GM23338 (cell line): ENCODE measurements around the gene GNA15. TPM values are rescaled to one million over a fixed set of nuclear protein-coding genes. Genes with fewer than 3 reads are reported as not detected.

Experiments
- ATAC-seq: fragments of 200-7000 bp; cut with Tn5 transposase; 3 replicates; pipeline ENCODE4 v1.9.1; 2020
- DNase-seq: peaks from one replicate; pipeline ENCODE4 v3.0.0-alpha.2; 2015; ENCODE audit warnings: low spot score
- H2AFZ ChIP-seq: fragments of 200-600 bp; sonication (generic); 2 replicates; pipeline ENCODE4 v1.8.0; 2016; ENCODE audit warnings: antibody characterized with exemption, mild to moderate bottlenecking, moderate library complexity
- H3F3A ChIP-seq: fragments of 200-600 bp; sonication (generic); replicated peaks from 2 replicates; pipeline ENCODE4 v1.8.0; 2017; ENCODE audit warnings: antibody characterized with exemption, mixed run types, low read depth
- H3K27ac ChIP-seq: fragments of 200-600 bp; sonication (generic); 2 replicates; pipeline ENCODE4 v1.6.1; 2016; ENCODE audit warnings: low read depth
- H3K27me3 ChIP-seq: fragments of 200-600 bp; sonication (generic); 2 replicates; pipeline ENCODE4 v1.8.0; 2016; ENCODE audit warnings: mild to moderate bottlenecking, mixed run types, moderate library complexity; ENCODE audit not compliant: insufficient read depth
- H3K36me3 ChIP-seq: fragments of 200-600 bp; sonication (generic); 2 replicates; pipeline ENCODE4 v1.8.0; 2016; ENCODE audit warnings: mild to moderate bottlenecking; ENCODE audit not compliant: insufficient read depth
- H3K4me1 ChIP-seq: fragments of 200-600 bp; sonication (generic); 2 replicates; pipeline ENCODE4 v1.8.0; 2016; ENCODE audit warnings: mild to moderate bottlenecking, moderate library complexity; ENCODE audit not compliant: insufficient read depth
- H3K4me2 ChIP-seq: fragments of 200-600 bp; sonication (generic); 2 replicates; pipeline ENCODE4 v1.7.1; 2017; ENCODE audit warnings: mixed run types
- H3K4me3 ChIP-seq: fragments of 200-600 bp; sonication (generic); 2 replicates; pipeline ENCODE4 v1.6.1; 2016; ENCODE audit warnings: mixed run types
- H3K79me2 ChIP-seq: fragments of 200-600 bp; sonication (generic); replicated peaks from 2 replicates; pipeline ENCODE4 v1.8.0; 2017; ENCODE audit warnings: mild to moderate bottlenecking; ENCODE audit not compliant: insufficient read depth
- H3K9me2 ChIP-seq: fragments of 200-600 bp; sonication (generic); 2 replicates; pipeline ENCODE4 v1.8.0; 2017; ENCODE audit not compliant: insufficient read depth
- H4K20me1 ChIP-seq: fragments of 200-600 bp; sonication (generic); replicated peaks from 2 replicates; pipeline ENCODE4 v1.8.0; 2017; ENCODE audit warnings: mild to moderate bottlenecking; ENCODE audit not compliant: insufficient read depth
- H3K27ac Mint-ChIP-seq: 2 replicates; pipeline ENCODE4 v1.8.0; 2020; ENCODE audit warnings: inconsistent platforms, mild to moderate bottlenecking, moderate library complexity, mixed read lengths
- H3K27me3 Mint-ChIP-seq: 3 replicates; pipeline ENCODE4 v1.8.0; 2022; ENCODE audit warnings: low read depth, mild to moderate bottlenecking, moderate library complexity, mixed read lengths, inconsistent platforms; ENCODE audit not compliant: insufficient read depth, poor library complexity
- H3K36me3 Mint-ChIP-seq: 3 replicates; pipeline ENCODE4 v1.8.0; 2021; ENCODE audit warnings: low read depth, mild to moderate bottlenecking, inconsistent platforms, moderate library complexity, mixed read lengths
- H3K4me1 Mint-ChIP-seq: 3 replicates; pipeline ENCODE4 v1.8.0; 2020; ENCODE audit warnings: mild to moderate bottlenecking, inconsistent platforms, mixed read lengths
- H3K4me3 Mint-ChIP-seq: 3 replicates; pipeline ENCODE4 v1.8.0; 2021; ENCODE audit warnings: moderate library complexity, mild to moderate bottlenecking, inconsistent platforms, mixed read lengths
- H3K9me3 Mint-ChIP-seq: 3 replicates; pipeline ENCODE4 v1.8.0; 2020; ENCODE audit warnings: moderate library complexity, mild to moderate bottlenecking, inconsistent platforms, mixed read lengths
- CREB1 ChIP-seq: fragments of 250-450 bp; sonication (Bioruptor Pico); IDR thresholded peaks from 2 replicates; pipeline ENCODE4 v1.5.0; 2020; ENCODE audit warnings: low read depth, mild to moderate bottlenecking, moderate library complexity
- ETS1 ChIP-seq: IDR thresholded peaks from 2 replicates; pipeline ENCODE4 v1.6.1; 2016; ENCODE audit warnings: antibody characterized with exemption
- JUNB ChIP-seq: IDR thresholded peaks from one replicate; pipeline ENCODE4 v1.6.1; 2016; ENCODE audit warnings: antibody characterized with exemption; ENCODE audit not compliant: unreplicated experiment
- NANOG ChIP-seq: IDR thresholded peaks from 2 replicates; pipeline ENCODE4 v1.6.1; 2016; ENCODE audit warnings: antibody characterized with exemption, borderline replicate concordance
- POLR2AphosphoS5 ChIP-seq: IDR thresholded peaks from 2 replicates; pipeline ENCODE4 v1.6.1; 2016; ENCODE audit warnings: antibody characterized with exemption, low read depth
- REST ChIP-seq: IDR thresholded peaks from one replicate; pipeline ENCODE4 v1.6.1; 2018; ENCODE audit warnings: antibody characterized with exemption; ENCODE audit not compliant: unreplicated experiment
- ZNF114 ChIP-seq: fragments of 250-450 bp; sonication (Bioruptor Pico); IDR thresholded peaks from 2 replicates; pipeline ENCODE4 v1.5.0; 2020; ENCODE audit warnings: mild to moderate bottlenecking, moderate library complexity
- ZNF331 ChIP-seq: fragments of 250-450 bp; sonication (Bioruptor Pico); IDR thresholded peaks from 2 replicates; pipeline ENCODE4 v1.5.0; 2020; ENCODE audit warnings: low read depth, mild to moderate bottlenecking, moderate library complexity
- ZNF462 ChIP-seq: fragments of 250-450 bp; sonication (Bioruptor Pico); IDR thresholded peaks from 2 replicates; pipeline ENCODE4 v1.5.0; 2020; ENCODE audit warnings: mild to moderate bottlenecking, moderate library complexity
- polyA plus RNA-seq: library from polyadenylated mRNA; unstranded; fragments of >200 nt; fragmentation: Nextera tagmentation; extraction: Ambion mirVana; gene quantifications from 2 replicates; pipeline ENCODE4 v1.2.1, GENCODE V29; 2016
- total RNA-seq: library from RNA; depleted of rRNA; stranded (reverse); fragments of >200 nt; shearing (Covaris generic); gene quantifications from 2 replicates; pipeline ENCODE4 v1.2.3, GENCODE V29; 2014
- TF ChIP-seq, protein P1 (sequence below), 2 experiments: fragments of 200-600 bp in 1 of 2; sonication (generic) in 1 of 2; conservative IDR thresholded peaks; 2 replicates each; pipeline versions ENCODE4 v1.5.1 to v1.6.1; 2016 to 2017; ENCODE audit warnings: antibody characterized with exemption in 2 of 2, low read depth in 2 of 2, mild to moderate bottlenecking in 2 of 2, moderate library complexity in 1 of 2

Gene GNA15
- total and polyA plus RNA-seq, 2 experiments from 2014 or later, result 0.14 to 0.31 TPM

DNA sequence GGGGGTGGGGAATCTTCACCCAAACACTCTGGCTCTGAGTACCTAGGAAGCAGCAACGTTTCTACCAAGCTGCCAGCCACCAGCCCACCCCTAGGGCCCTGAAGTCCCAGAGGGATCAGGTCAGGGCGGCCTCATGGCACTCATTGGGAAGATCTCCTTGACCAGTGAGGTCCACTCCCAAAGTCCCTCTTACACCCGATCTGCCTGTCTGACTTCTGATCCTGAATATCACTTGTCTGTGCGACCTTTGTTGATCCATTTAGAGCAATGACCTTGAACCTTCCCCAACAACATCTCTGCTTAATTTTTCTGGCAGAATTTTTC is 2.1 kb upstream of the GNA15 start:
- H3K27me3 ChIP-seq, result no peaks in the 10 kb centered on the region
- H3K36me3 ChIP-seq, result no peaks in the 10 kb centered on the region
- DNase-seq (no peak), ATAC-seq (no peak)
- H3K9me3 Mint-ChIP-seq, result no peaks in the 10 kb centered on the region; the same call in 2 of the 3 replicates
- TF ChIP-seq ZNF462 (CRISPR knock-in tag), result no peak
- TF ChIP-seq JUNB, result no peak
- H3K27ac Mint-ChIP-seq, result no peak overlapping the region
- H2AFZ ChIP-seq, result no peak overlapping the region
- no peaks in the 10 kb centered on the region for H3K79me2 ChIP-seq
- H3K4me1 ChIP-seq, result no peaks in the 10 kb centered on the region; the same call in 1 of the 2 replicates
- no peaks in the 10 kb centered on the region for H4K20me1 ChIP-seq
- no peak overlapping the region for H3K27ac ChIP-seq
- no peak overlapping the region for H3K4me2 ChIP-seq
- peaks cover 4% of the 10 kb centered on the region for H3K27me3 Mint-ChIP-seq
- no peaks in the 10 kb centered on the region for H3K9me2 ChIP-seq
- peaks cover 8% of the 10 kb centered on the region; the same call in 2 of the 3 replicates for H3K4me1 Mint-ChIP-seq
- no peak overlapping the region for H3K4me3 ChIP-seq
- H3F3A ChIP-seq, result no peaks in the 10 kb centered on the region
- H3K4me3 Mint-ChIP-seq, result no peak overlapping the region
- H3K36me3 Mint-ChIP-seq, result no peaks in the 10 kb centered on the region

- ATAC-seq (no peak), DNase-seq (no peak)
- no peak overlapping the region for H3K4me3 ChIP-seq
- H3K36me3 Mint-ChIP-seq, result no peaks in the 10 kb centered on the region
- no peaks in the 10 kb centered on the region; the same call in 1 of the 2 replicates for H3K4me1 ChIP-seq
- H3K4me3 Mint-ChIP-seq, result no peak overlapping the region
- H3K27me3 Mint-ChIP-seq, result peaks cover 2% of the 10 kb centered on the region
- H3K4me2 ChIP-seq, result no peak overlapping the region
- H3K9me2 ChIP-seq, result no peaks in the 10 kb centered on the region
- no peak overlapping the region for H3K27ac Mint-ChIP-seq
- peaks cover 8% of the 10 kb centered on the region; the same call in 2 of the 3 replicates for H3K4me1 Mint-ChIP-seq
- no peaks in the 10 kb centered on the region for H3K36me3 ChIP-seq
- no peaks in the 10 kb centered on the region; the same call in 2 of the 3 replicates for H3K9me3 Mint-ChIP-seq
- H3K27ac ChIP-seq, result no peak overlapping the region
- no peaks in the 10 kb centered on the region for H3F3A ChIP-seq
- H3K27me3 ChIP-seq, result no peaks in the 10 kb centered on the region
- no peaks in the 10 kb centered on the region for H4K20me1 ChIP-seq
- no peak overlapping the region for H2AFZ ChIP-seq
- no peaks in the 10 kb centered on the region for H3K79me2 ChIP-seq
- TF ChIP-seq CREB1 (CRISPR knock-in tag) (no peak), JUNB (no peak), ETS1 (no peak), REST (no peak), POLR2AphosphoS5 (no peak), ZNF114 (no peak), NANOG (no peak), ZNF331 (CRISPR knock-in tag) (no peak)
- TF ChIP-seq, protein P1, sequence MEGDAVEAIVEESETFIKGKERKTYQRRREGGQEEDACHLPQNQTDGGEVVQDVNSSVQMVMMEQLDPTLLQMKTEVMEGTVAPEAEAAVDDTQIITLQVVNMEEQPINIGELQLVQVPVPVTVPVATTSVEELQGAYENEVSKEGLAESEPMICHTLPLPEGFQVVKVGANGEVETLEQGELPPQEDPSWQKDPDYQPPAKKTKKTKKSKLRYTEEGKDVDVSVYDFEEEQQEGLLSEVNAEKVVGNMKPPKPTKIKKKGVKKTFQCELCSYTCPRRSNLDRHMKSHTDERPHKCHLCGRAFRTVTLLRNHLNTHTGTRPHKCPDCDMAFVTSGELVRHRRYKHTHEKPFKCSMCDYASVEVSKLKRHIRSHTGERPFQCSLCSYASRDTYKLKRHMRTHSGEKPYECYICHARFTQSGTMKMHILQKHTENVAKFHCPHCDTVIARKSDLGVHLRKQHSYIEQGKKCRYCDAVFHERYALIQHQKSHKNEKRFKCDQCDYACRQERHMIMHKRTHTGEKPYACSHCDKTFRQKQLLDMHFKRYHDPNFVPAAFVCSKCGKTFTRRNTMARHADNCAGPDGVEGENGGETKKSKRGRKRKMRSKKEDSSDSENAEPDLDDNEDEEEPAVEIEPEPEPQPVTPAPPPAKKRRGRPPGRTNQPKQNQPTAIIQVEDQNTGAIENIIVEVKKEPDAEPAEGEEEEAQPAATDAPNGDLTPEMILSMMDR (conservative IDR thresholded peaks at IDR 0.05; ENCODE audit: low read depth in 2 of 2), result no peak
Observed at GRCh38 chr19:3136684-3137055, 837 bp downstream of the GNA15 start.
